Small intestine (tissue), 7 donors: Measurements from ENCODE around the gene DLG4. TPM values are rescaled to one million over a fixed set of nuclear protein-coding genes. Genes with fewer than 3 reads are reported as not detected.

Experiments used
- DNase-seq, 2 donors: peaks; one replicate each; pipeline versions ENCODE4 v3.0.0 to v3.0.0-alpha.2; 2013
- FAIRE-seq: peaks from 2 replicates; lab custom pipeline; 2012; peaks lifted over from hg19 to GRCh38; lab: Jason Lieb, UNC
- H3K27ac ChIP-seq, 3 donors: one replicate each; pipeline ENCODE4 v1.5.1; 2013; ENCODE audit warnings: low read length in 2 of 3, mild to moderate bottlenecking in 2 of 3, control low read depth in 1 of 3, inconsistent platforms in 1 of 3, low read depth in 1 of 3, moderate library complexity in 1 of 3
- H3K27me3 ChIP-seq, 3 donors: one replicate each; pipeline ENCODE4 v1.6.1; 2013; ENCODE audit warnings: low read length in 3 of 3, inconsistent platforms in 1 of 3; ENCODE audit not compliant: control insufficient read depth in 3 of 3, insufficient read depth in 3 of 3
- H3K36me3 ChIP-seq, 3 donors: one replicate each; pipeline ENCODE4 v1.6.1; 2013; ENCODE audit warnings: low read length in 3 of 3, inconsistent platforms in 1 of 3, low read depth in 1 of 3, mild to moderate bottlenecking in 1 of 3, moderate library complexity in 1 of 3; ENCODE audit not compliant: control insufficient read depth in 3 of 3, insufficient read depth in 2 of 3
- H3K4me1 ChIP-seq, 3 donors: one replicate each; pipeline ENCODE4 v1.6.1; 2013; ENCODE audit warnings: low read length in 2 of 3, inconsistent platforms in 1 of 3, low read depth in 1 of 3, mild to moderate bottlenecking in 1 of 3, moderate library complexity in 1 of 3; ENCODE audit not compliant: control insufficient read depth in 3 of 3, insufficient read depth in 2 of 3
- H3K4me3 ChIP-seq, 3 donors: one replicate each; pipeline ENCODE4 v1.5.1; 2013; ENCODE audit warnings: low read length in 3 of 3, control low read depth in 1 of 3, inconsistent platforms in 1 of 3, low read depth in 1 of 3, mild to moderate bottlenecking in 1 of 3, moderate library complexity in 1 of 3
- H3K9me3 ChIP-seq, 2 donors: one replicate each; pipeline ENCODE4 v1.6.1; 2013; ENCODE audit warnings: low read depth in 1 of 2, low read length in 1 of 2; ENCODE audit not compliant: control insufficient read depth in 2 of 2, insufficient read depth in 1 of 2
- WGBS, 3 donors: extraction: QIAGEN DNeasy Blood & Tissue Kit; methylation state at CpG; one replicate each; pipeline ENCODE4 v1.1.7; 2013; 5-methylcytosine and 5-hydroxymethylcytosine counted together
- polyA plus RNA-seq, 4 donors: library from polyadenylated mRNA; stranded (reverse) in 3 of 4; unstranded in 1 of 4; fragments of 200-250 nt in 3 of 4; fragments of 120-200 nt in 1 of 4; gene quantifications; one replicate each; pipeline versions ENCODE4 v1.2.1 to v1.2.3, GENCODE V29; 2013
- donor health status: healthy with polysubstance abuse.
- donor health status: control.
- donor health status: control.
- donor health status: Bipolar disorder and iron deficiency.
- donor health status: healthy.

Gene DLG4
- polyA plus RNA-seq, 4 donors = 0.67 to 9.2 (median 4.2) TPM

- Histone ChIP-seq H3K4me3 (peak within 1 kb of the TSS; percentile 79 to 95 (median 90)), H3K9me3 (no peaks in the 10 kb centered on the region), H3K27me3 (no peaks in the 10 kb centered on the region), H3K27ac (peak within 1 kb of the TSS; percentile 94 to 100 (median 100)), H3K36me3 (peaks cover 0 to 42% (median 3%) of the 10 kb centered on the region in 3 donors), H3K4me1 (peaks cover 10 to 42% (median 11%) of the 10 kb centered on the region in 3 donors)
- FAIRE-seq = no peak
- WGBS, 3 donors = 0 to 1% (median 0%) methylated on average over 54 to 55 of the region's 55 CpGs
- DNase-seq = peak; percentile 93 to 97
Observed at GRCh38 chr17:7252176-7253043, 32.8 kb upstream of the DLG4 start, which contains the start of gene ELP5. Gene ELP5 (plus strand): TSS chr17:7252215. CDS start chr17:7252551, 336 bp downstream.

GRCh38 chr17:7251661-7252175, 32.1 kb upstream of the DLG4 start, which contains the start of gene CTDNEP1:
Gene CTDNEP1 (minus strand): TSS chr17:7251734. CDS start chr17:7251296, 438 bp downstream.
- H3K4me3 ChIP-seq = peak within 1 kb of the TSS; percentile 79 to 95 (median 90)
- WGBS, 3 donors = 0 to 1% (median 1%) methylated on average over 18 to 41 of the region's 41 CpGs
- peaks cover 10 to 35% (median 11%) of the 10 kb centered on the region in 3 donors for H3K4me1 ChIP-seq
- no peaks in the 10 kb centered on the region for H3K27me3 ChIP-seq
- FAIRE-seq (no peak), DNase-seq (peak; percentile 100)
- no peaks in the 10 kb centered on the region for H3K9me3 ChIP-seq
- H3K27ac ChIP-seq = peak within 1 kb of the TSS; percentile 94 to 100 (median 100)
- H3K36me3 ChIP-seq = peaks cover 0 to 41% (median 2%) of the 10 kb centered on the region in 3 donors

- 0 to 1% (median 0%) methylated on average over 40 to 55 of the region's 55 CpGs for WGBS, 3 donors
- H3K27ac ChIP-seq = peak overlapping the region; percentile 86 to 100 (median 100)
- peak overlapping the region; percentile 79 to 95 (median 90) for H3K4me3 ChIP-seq
- no peaks in the 10 kb centered on the region for H3K27me3 ChIP-seq
- H3K36me3 ChIP-seq = peaks cover 0 to 41% (median 1%) of the 10 kb centered on the region in 3 donors
- FAIRE-seq = no peak
- H3K9me3 ChIP-seq = no peaks in the 10 kb centered on the region
- DNase-seq = peak in 1 of 2 donors; percentile 61
- H3K4me1 ChIP-seq = peaks cover 10 to 30% (median 11%) of the 10 kb centered on the region in 3 donors
Observed at GRCh38 chr17:7250695-7251627, 31.3 kb upstream of the DLG4 start.

DNA sequence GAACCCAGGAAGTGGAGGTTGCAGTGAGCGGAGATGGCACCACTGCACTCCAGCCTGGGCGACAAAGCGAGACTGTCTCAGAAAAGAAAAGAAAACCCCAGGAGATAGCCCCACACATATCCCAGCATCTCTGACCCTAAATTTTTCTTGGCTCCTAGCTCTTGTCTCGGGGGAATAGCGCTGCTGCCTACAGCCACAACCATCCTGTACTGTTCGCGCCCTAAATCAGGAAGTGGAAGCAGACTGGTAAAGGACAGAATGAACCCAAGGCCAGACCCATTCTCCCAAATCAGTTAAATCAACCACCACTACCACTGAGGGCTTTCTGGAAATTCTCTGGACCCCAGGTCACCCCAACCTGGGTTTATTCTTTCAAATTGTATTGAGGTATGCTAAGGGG, 30.2 kb upstream of the DLG4 start:
- FAIRE-seq (no peak), DNase-seq (no peak)
- H3K36me3 ChIP-seq = peaks cover 0 to 41% (median 5%) of the 10 kb centered on the region in 3 donors
- H3K9me3 ChIP-seq = no peaks in the 10 kb centered on the region
- H3K4me1 ChIP-seq = peaks cover 10 to 29% (median 11%) of the 10 kb centered on the region in 3 donors
- peak overlapping the region in 2 of 3 donors; percentile 30 to 100 for H3K27ac ChIP-seq
- WGBS, 3 donors = 83 to 90% (median 87%) methylated on average over 7 of the region's 7 CpGs
- H3K27me3 ChIP-seq = no peaks in the 10 kb centered on the region
- peak overlapping the region in 2 of 3 donors; percentile 79 to 90 for H3K4me3 ChIP-seq

- 78 to 90% (median 84%) methylated on average over 6 of the region's 6 CpGs for WGBS, 3 donors
- H3K9me3 ChIP-seq = no peaks in the 10 kb centered on the region
- DNase-seq (no peak), FAIRE-seq (no peak)
- no peaks in the 10 kb centered on the region for H3K27me3 ChIP-seq
- no peak overlapping the region for H3K4me3 ChIP-seq
- H3K4me1 ChIP-seq = peaks cover 10 to 25% (median 11%) of the 10 kb centered on the region in 3 donors
- peaks cover 0 to 42% (median 8%) of the 10 kb centered on the region in 3 donors for H3K36me3 ChIP-seq
- H3K27ac ChIP-seq = no peak overlapping the region
Observed at GRCh38 chr17:7249214-7249613, 29.6 kb upstream of the DLG4 start.

DNA sequence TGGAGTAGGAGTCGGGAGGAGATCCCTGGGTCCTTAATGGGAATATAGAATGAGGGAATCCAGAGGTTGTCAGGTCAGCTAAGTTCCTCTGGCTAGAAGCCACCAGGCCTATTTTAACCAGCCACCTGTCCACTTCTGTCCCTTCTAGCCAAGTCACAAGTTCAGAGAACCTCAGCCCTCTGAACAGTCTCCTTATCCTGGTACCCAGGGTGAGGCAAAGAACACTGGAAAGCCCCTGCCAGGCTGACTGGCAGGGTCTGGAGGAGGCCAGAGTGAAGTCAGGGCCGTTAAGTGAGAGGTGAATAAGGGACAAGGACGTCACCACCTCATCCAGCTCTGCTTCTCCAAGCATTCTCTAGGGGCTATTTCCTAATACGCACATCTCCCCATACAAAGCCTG, 29.2 kb upstream of the DLG4 start:
- WGBS, 3 donors = 66 to 74% (median 69%) methylated on average over 4 of the region's 4 CpGs
- DNase-seq = no peak
- H3K9me3 ChIP-seq = no peaks in the 10 kb centered on the region
- H3K27ac ChIP-seq = no peak overlapping the region
- peaks cover 0 to 44% (median 8%) of the 10 kb centered on the region in 3 donors for H3K36me3 ChIP-seq
- H3K4me1 ChIP-seq = peaks cover 10 to 24% (median 11%) of the 10 kb centered on the region in 3 donors
- no peak for FAIRE-seq
- no peak overlapping the region for H3K4me3 ChIP-seq
- H3K27me3 ChIP-seq = no peaks in the 10 kb centered on the region

DNA sequence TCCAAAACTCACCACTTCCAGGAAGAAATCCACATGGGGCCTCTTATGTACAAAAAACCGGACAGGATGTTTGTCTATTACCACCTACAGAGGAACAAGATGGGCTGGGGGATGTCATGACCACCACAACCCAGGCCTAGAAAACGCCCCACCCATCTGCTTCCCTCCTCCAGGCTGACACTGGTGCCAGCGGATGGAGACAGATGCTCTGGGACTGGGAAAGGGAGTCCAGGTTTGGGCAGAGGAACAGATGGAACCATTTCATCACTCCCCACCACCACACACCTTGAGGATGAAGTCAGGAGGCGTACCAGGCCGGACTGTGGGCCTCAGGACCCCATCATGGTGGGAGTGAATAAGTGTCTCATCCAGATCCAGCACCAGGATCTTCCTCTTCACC, 27.1 kb upstream of the DLG4 start:
- WGBS, 3 donors = 91 to 94% (median 92%) methylated on average over 5 of the region's 5 CpGs
- no peak overlapping the region for H3K4me3 ChIP-seq
- H3K9me3 ChIP-seq = no peaks in the 10 kb centered on the region
- peaks cover 0 to 52% (median 8%) of the 10 kb centered on the region in 3 donors for H3K36me3 ChIP-seq
- FAIRE-seq = no peak
- H3K27ac ChIP-seq = no peak overlapping the region
- DNase-seq = no peak
- no peaks in the 10 kb centered on the region for H3K27me3 ChIP-seq
- peaks cover 10 to 23% (median 11%) of the 10 kb centered on the region in 3 donors for H3K4me1 ChIP-seq
